Erythroblast (primary cell): ENCODE results near the gene AGPS.
"Not testable (repeated sequence)": the region's sequence is repeated elsewhere in the genome, so short reads cannot be mapped to it uniquely, and the experiment has no call there.

ENCODE experiments used
- DNase-seq, 2 experiments: peaks; one replicate each; lab custom pipeline; 2025; lab: John Stamatoyannopoulos, UW
- GATA1 ChIP-seq: IDR thresholded peaks from 2 replicates; pipeline ENCODE4 v1.6.1; 2011; ENCODE audit warnings: low read depth, mild to moderate bottlenecking, control low read depth, low read length, moderate library complexity
- POLR2A ChIP-seq: IDR thresholded peaks from 2 replicates; pipeline ENCODE4 v1.6.1; 2011; ENCODE audit warnings: mild to moderate bottlenecking, low read length

Gene AGPS

DNA sequence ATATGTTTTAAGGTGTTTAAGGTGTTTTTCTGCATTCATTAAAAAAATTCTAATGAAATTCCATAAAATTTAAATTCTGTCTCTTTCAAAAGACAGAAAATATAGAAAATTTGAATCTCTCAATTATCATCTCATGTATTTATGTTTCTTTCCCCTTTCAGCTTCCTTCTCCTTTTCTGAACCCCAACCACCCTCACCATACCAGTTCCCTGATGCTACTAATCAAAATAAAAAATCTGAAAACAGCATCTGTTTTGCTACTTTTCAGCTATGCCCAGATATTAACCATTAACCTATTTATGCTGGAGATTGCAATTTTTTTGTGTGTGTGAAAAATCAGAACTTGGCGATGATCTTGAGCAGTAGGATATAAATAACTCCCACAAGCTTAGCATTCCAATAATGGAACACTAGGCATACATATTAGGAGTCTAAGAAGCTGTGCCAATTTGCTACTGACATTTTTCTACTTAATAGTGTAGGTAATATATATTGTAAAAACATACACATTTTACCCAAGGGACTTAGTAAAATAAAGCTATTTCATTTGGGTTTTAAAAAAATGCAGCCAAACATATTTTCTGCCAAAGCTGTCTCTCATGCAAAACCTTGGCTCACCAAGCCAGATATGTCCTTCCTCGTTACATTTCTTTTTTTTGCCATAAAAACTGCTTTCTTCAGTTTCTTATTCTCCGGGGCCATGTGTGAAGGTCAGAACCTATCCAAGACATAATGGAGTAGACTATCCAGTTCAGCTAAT lies 32.6 kb upstream of the AGPS start:
- TF ChIP-seq GATA1 (no peak), POLR2A (no peak)
- DNase-seq = no peak

DNA sequence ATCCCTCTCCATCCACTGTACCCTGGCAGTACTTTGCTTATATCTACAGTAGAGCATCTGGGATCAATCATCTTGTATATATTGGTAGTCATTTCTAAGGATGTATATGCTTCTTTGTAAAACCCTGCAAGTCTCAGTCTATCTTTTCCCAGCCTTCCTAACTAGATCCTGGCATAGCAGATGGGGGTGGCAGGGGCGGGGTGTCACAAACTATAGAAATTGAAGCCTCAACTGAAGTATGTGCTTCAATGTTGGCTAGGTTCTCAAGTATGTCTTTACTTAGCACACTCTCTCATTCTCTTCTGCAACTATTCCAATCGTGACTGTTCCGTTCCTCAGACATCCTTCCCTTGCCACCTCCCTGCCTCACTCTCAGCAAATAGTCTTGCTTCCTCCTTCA lies 30.1 kb upstream of the AGPS start:
- DNase-seq = no peak
- TF ChIP-seq GATA1 = no peak
- no peak for TF ChIP-seq POLR2A

DNA sequence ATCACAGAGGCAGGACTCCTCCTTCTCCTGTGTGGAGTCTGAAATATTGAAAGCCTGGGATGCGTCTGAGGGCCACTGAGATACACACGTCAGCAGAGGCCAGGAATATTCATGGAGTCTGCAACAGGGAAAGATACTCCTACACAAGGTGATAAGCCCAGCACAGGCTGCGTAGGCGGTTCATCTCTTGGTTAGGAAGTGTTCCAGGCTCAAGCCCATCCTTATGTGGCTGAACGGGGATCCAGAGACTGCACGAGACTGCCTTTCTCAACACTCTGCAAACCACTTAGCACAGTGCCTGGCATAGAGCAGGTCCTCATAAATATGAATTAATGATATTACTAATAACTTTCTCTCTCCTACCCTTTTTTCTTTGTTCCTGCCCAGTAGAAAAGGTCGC lies 29.2 kb upstream of the AGPS start:
- TF ChIP-seq GATA1 = no peak
- TF ChIP-seq POLR2A = no peak
- no peak for DNase-seq

DNA sequence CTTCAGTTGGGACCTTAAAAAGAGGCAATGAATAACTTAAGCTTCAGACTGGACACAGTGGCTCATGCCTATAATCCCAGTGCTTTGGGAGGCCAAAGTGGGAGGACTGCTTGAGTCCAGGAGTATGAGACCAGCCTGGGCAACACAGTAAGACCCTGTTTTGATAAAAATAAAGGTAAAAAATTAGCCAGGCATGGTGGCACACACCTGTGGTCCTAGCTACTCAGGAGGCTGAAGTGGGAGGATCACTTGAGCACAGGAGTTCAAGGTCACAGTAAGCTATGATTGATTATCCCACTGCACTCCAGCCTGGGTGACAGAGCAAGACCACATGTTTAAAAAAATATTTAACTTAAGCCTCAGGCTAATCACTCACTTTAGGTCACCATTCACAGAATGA lies 26.8 kb upstream of the AGPS start:
- DNase-seq = not testable (repeated sequence)

DNA sequence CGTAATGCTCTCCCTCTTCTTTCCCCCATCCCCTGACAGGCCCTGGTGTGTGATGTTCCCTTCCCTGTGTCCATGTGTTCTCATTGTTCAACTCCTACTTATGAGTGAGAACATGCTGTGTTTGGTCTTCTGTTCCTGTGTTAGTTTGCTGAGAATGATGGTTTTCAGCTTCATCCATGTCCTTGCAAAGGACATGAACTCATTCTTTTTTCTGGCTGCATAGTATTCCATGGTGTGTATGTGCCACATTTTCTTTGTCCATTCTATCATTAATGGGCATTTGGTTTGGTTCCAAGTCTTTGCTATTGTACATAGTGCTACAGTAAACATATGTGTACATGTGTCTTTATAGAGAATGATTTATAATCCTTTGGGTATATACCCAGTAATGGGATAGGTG lies 24.6 kb upstream of the AGPS start:
- not testable (repeated sequence) for DNase-seq

DNA sequence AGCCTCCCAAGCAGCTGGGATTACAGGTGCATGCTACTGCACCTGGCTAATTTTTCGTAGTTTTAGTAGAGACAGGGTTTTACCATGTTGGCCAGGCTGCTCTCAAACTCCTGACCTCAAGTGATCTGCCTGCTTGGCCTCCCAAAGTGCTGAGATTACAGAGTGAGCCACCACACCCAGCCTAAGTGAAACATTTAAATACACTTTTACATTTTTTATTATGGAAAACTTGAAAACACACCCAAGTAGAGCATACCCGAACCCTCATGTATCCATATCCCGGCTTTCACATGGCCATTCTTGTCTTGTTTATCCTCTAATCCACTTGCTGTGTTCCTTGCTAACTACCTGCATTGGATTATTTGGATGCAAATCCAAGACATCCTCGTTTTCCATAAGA lies 13.2 kb upstream of the AGPS start:
- DNase-seq = no peak
- TF ChIP-seq POLR2A (no peak), GATA1 (no peak)

GRCh38 chr2:177380181-177380580 lies 12.4 kb upstream of the AGPS start:
- TF ChIP-seq POLR2A (no peak), GATA1 (no peak)
- no peak for DNase-seq

DNA sequence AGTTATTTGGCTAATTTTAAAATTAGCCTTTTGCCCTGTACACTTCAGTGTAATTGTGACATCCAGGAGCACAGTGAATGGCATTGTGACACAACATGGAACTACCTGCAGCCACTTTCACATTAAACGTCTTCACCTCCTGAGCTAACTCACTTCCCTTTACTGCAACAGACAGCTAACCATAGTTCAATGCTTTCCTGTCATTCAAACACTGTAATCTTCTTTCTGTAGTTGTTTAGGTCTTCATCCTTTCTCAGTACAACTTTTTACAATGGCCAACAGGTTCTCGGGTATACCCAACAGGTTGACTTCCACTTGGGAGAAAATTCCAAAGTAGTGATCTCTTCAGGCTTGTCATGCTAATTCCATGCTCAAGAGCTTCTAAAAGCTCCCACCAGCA lies 8.6 kb upstream of the AGPS start:
- no peak for DNase-seq
- TF ChIP-seq GATA1 (no peak), POLR2A (no peak)

GRCh38 chr2:177385151-177385550 lies 7.4 kb upstream of the AGPS start:
- TF ChIP-seq GATA1 = no peak
- TF ChIP-seq POLR2A = no peak
- DNase-seq = no peak

DNA sequence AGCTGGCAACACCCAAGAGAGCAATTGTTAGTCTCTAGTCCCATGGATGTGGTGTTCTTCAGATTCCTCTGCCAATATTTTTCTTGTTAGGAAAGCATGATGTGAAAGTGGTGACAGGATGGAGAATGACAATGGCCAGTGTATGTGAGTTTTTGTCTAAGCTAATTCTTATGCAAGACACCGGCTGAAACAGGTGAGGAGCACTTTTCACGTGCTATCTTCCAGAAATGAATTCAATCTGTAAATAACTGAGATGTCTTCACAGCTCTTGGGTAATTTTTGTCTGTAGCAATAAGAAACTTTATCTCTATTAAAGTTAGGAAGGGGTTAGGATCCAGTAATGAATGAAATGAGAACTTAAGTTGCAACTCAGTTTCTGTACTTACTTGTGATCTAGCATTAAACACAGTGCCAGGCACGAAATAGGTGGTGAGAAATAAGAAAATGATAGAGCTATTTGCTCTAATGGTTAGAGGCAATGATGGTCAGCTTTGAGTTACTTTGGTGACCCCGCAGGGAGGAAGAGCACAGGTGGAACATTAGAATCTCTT lies 676 bp upstream of the AGPS start:
- no peak for TF ChIP-seq GATA1
- TF ChIP-seq POLR2A = no peak
- peak; percentile 24 to 41 for DNase-seq

GRCh38 chr2:177393203-177393755 lies 706 bp downstream of the AGPS start:
- DNase-seq = peak; percentile 35 to 57
- TF ChIP-seq POLR2A (no peak), GATA1 (no peak)

- DNase-seq = peak in 1 of 2 experiments; percentile 16
- TF ChIP-seq GATA1 (no peak), POLR2A (no peak)
Measured at GRCh38 chr2:177393824-177394593, 1.4 kb downstream of the AGPS start.

GRCh38 chr2:177394594-177394973 lies 2.0 kb downstream of the AGPS start:
- TF ChIP-seq POLR2A (no peak), GATA1 (no peak)
- DNase-seq = no peak

GRCh38 chr2:177395351-177396065 lies 2.9 kb downstream of the AGPS start:
- no peak for TF ChIP-seq GATA1
- no peak for TF ChIP-seq POLR2A
- DNase-seq = peak; percentile 41 to 42
